Fibroblast of skin of right biceps (primary cell): ENCODE results near the gene BPIFB6.

Experiments
- DNase-seq: peaks from one replicate; pipeline ENCODE4 v3.0.0-alpha.2; 2013

The BPIFB6 gene, protein sequence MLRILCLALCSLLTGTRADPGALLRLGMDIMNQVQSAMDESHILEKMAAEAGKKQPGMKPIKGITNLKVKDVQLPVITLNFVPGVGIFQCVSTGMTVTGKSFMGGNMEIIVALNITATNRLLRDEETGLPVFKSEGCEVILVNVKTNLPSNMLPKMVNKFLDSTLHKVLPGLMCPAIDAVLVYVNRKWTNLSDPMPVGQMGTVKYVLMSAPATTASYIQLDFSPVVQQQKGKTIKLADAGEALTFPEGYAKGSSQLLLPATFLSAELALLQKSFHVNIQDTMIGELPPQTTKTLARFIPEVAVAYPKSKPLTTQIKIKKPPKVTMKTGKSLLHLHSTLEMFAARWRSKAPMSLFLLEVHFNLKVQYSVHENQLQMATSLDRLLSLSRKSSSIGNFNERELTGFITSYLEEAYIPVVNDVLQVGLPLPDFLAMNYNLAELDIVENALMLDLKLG

DNA sequence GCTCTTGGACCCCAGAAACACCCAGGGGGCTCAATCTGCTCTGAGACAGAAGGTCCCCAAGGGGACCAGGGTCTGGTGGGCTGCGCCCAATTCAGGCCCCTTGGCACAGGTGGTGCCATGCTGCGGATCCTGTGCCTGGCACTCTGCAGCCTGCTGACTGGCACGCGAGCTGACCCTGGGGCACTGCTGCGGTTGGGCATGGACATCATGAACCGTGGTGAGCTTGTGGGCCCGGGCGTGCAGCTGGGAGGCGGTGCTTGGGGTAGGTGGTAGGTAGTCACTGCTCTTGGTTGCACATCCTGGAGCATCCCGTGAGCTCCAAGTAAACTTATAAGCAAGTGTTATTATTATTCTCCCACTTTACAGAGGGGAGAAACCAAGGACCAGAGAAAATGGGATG, at the start of gene BPIFB6:
Gene BPIFB6, plus strand, starts transcription at position 118 of the 400 bp plus-strand sequence. Its CDS starts 0 bp downstream, at position 118.
- no peak for DNase-seq

DNA sequence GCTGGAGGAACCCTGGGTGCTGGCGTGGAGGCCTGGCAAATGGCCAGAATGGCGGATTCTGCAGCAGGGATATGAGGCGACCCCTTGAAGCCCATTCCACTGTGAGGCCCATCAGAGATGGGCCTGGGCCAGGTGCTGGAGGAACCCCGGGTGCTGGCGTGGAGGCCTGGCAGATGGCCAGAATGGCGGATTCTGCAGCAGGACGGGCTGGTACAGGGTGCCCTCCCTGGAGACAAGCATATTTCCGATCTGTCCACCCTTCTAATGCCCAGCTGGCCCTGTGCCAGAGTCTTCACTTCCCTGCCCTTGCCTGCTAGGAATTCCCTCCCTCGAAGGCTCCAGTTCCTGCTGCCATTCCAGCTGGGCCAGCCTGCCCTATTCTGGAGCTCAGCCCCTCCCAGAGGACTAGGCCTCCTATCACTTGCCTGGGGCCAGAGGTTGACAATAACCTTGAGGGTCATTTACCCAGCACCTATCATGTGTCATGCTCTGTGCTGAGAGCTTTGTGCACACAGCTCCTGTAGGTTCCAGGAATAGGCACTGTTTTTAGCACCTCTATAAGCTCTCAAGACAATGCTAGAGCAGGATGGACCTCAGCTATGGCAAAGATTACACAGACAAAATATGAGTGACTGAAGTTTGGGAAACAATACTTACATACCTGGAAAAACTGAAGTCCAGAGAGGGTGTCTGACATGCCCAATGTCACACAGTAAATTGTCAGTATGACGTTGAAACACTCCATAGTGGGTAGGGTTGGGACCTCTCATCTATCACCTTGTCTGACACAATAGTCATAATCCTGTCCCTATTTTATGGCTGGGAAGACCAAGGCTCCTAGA, 48.6 kb upstream of the BPIFB6 start:
- DNase-seq, result no peak

DNA sequence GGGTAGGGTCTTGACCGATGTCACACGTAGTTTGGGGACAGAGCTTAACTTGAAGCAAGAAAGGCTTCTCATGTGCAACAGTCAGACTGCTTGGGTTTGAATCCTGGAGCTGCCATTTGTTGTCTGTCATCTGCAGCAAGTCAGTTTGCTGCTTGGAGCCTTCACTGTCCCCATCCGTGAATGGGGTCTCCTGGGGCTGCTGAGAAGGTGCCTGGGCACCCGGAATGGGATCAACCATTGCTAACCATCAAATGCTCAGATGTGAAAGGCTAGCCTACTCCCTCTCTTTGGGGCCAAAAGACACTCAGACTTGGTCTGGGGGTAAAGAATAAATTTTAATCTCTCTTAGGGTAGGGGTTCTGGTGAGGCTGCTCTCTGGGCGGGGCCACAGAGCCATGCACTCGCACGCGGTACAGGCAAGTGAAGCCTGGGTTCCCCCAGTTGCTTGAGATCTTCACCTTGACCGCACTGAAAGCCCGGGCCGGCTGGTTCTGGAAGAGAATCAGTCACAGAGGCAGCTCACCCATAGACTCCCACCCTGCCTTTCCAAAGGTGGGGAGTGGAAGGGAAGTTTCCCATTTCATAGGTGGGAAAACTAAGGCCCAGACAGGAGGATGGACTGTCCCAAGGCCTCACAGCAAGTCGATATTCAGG, 47.9 kb upstream of the BPIFB6 start:
- DNase-seq, result no peak

DNA sequence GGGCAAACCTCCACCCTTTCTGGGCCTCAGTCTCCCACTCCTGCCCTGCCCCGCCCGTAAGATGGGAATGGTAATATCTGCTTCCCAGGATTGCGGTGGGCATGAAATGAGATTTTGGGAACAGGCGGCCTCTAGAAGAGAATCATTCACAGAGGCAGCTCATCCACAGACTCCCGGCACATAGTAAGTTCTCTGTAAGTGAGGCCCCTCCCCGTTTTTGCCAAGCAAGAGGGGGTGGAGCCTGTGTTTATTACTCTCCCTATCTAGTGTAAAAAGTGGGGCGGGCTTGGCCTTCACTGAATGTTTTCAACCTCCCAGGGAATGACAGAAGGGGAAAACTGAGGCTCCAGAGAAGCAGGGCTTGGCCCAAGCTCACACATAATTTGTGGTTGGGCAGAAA, 47.3 kb upstream of the BPIFB6 start:
- no peak for DNase-seq

- no peak for DNase-seq
These were observed 46.7 kb upstream of the BPIFB6 start for GRCh38 chr20:32984631-32985354.

- no peak for DNase-seq
These were observed 45.9 kb upstream of the BPIFB6 start for GRCh38 chr20:32985596-32985995.

DNA sequence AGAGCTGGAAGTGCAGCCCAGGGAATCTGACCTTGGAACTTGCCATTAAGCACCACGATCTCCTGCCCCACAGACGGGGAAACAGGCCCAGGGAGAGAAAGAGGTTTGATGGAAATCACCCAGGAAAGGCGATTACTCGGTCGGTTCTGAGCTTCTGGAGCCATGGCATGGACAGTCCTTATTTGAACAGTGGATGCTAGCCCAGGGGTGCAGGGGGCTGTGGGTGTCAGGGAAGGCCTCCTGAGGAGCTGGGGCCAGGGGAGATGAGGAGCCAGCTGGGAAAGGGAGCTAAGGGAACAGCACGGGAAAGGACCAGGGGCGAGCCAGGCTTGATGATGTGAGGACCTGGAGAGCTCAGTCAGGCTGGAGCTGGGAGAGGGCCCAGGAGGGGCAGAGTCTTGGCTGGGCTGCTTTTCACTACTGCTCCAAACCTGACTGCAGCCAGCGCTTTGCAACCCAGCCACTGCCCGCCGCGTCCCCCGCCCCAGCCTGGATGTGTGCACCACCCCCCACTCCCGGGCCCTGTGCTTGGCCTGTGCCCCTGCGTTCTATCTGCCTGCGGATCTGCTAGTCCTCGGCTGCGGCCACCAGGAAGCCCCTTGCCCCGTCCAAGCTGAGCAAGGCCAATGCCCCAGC, 45.0 kb upstream of the BPIFB6 start:
- no peak for DNase-seq

GRCh38 chr20:32987044-32987825, 44.2 kb upstream of the BPIFB6 start:
- no peak for DNase-seq

DNA sequence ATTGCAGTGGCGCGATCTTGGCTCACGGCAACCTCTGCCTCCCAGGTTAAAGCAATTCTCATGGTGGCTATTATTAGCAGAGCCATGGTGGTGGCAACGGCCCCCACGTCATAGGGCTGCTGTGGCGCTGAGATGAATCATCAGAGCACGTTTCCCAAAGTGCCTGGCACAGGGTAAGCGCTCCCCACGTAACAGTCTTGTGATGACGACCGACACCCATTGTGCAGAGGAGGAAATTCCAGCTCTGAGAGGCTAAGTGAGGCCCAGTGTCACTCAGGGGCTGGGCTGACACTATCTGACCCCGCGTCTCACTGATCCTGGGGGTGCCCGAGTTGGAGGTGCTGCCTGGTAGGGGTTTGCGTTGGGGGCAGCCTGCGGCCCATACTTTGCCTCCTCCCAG, 43.4 kb upstream of the BPIFB6 start:
- no peak for DNase-seq

GRCh38 chr20:32989507-32990283, 41.8 kb upstream of the BPIFB6 start:
- no peak for DNase-seq

DNA sequence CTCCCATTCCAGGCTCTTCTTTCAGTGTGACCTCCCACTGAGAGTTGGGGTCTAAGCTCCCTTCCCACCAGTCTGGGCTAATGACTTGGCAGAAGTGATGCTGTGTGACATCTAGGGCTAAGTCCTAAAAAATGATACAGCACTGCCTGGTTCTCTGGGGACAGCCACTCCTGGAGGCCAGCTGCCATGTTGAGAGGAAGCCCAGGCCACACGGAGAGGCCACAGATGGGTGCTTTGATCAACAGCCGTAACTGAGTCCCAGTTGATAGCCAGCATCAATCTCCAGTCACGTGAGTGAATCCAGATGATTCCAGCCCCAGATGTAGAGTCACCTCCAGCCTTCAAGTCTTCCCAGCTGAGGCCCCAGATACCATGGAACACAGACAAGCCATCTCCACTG, 41.0 kb upstream of the BPIFB6 start:
- no peak for DNase-seq

DNA sequence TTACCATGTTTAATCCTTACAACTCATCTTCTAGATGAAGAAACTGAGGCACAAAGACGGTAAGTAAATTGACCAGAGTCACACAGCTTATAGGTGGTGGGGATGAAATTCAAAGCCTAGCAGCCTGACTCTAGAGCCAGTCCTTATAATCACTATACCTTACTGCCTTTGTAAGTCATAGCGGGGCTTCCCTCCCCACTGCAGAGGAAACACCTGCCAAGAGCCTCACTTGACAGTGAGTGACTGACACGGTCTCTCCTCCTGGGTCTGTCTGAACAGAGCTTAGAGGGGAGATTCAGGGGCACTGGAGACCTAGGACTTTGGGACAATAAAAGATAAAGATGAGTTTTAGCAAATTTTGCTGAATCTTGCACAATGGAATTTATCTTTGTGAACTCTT, 40.1 kb upstream of the BPIFB6 start:
- DNase-seq, result no peak

DNA sequence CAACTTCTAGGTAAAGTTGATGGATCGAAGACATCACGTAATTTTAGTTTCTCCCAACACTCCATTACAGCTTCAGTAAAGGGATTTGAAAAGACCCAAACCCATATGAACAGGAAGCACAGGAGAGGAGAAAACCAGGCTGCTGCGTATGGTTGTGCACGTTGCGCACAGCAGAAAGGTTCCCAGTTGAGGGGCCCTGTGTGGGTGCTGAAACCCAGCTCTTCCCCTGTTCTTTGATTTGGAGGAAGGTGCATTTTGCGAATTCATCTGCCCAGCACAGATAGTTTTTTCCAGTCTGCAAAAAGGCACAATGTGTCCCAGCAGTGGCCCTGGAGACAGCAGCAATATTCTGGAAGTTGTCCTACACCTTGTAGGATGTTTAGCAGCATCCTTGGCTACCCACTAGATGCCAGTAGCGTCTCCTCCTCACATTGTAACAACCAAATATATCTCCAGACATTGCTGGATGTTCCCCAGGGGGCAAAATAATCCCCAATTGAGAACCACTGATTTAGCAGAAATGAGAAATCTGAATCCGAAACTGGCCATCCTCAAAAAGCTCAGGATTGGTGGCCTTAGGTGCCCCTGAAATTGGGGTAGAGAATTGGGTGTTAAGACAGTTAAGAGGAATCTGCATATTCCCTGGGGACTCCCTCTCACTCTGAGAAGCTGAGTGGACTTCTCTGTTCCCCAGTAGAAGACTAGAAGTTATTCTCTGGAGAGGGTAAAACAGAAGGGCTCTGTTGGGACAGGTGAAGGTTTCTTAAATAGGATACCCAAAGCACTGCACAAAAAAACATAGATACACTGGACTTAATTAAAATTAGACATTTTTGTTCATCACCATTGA, 39.4 kb upstream of the BPIFB6 start:
- no peak for DNase-seq

DNA sequence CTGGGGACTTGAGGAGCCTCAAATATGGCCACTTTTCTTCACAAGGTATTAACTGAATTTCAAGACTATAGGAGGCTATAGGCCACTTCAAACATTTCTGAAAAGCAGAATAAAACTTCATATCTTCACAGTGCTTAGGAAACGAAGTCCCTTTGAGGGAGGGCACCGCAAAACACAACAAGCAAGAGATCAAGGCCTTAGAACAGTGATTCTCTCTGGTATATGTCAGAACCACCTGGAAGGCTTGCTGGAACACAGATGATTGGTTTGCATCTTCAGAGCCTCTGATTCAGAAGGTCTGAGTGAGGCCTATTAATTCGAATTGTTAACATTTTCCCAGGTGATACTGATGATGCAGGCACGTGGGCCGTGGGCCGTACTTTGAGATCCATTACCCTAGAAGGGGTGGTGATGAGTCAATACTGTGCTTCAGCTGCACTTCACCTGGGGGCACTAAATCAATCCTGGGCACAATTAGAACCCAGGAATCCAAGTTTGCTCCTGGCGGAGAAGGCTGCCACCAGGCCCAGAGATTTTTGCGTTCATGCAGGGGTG, 37.9 kb upstream of the BPIFB6 start:
- no peak for DNase-seq

DNA sequence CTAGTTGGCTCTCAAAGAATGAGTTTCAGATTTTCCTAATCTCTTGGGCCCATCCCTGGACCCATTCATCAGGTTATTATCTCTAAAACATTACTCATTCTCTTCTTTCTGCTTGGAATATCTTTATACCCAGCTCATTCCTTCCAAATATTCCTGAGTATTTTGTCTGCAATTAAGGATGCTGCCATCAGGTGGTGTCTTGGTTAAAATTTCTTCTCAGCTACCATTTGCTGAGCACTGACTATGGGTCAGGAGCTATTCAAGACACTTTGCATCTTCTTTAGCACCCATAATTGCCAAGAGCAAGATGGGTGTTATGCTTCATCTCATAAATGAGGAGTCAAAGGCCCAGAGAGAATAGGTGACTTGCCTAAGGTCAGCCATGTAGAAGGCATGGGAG, 35.6 kb upstream of the BPIFB6 start:
- no peak for DNase-seq

GRCh38 chr20:32997431-32997830, 34.0 kb upstream of the BPIFB6 start:
- no peak for DNase-seq

DNA sequence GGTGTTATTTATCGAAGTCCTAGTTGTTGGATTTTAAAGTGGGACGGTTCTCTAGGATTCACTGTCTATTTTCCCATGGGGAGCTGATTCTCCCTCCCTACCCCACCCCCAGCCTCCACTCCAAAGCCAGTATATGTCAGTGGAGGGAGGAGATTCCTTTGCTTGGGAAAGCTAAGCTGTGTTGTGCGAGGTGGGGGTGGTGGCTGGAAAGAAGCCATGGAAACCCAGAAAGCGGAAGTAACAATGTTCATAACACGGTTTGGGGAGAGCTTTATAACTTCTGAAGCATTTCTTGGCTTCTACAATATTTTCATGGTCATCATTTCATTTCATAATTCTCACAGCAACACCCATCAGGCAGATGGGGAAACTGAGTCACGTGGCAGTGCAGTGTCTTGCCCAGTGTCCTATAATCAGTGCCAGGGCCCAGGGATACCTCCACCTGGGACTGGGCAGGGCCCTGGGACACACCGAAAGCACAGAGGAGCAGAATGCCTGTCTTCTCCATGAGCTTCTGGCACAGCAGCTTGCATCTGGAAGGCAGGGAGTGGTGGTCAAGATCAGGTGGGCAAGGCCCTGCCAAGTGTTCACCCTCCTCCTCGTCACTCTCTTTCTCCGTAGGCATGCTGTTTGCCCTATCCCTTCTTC, 31.7 kb upstream of the BPIFB6 start:
- no peak for DNase-seq

DNA sequence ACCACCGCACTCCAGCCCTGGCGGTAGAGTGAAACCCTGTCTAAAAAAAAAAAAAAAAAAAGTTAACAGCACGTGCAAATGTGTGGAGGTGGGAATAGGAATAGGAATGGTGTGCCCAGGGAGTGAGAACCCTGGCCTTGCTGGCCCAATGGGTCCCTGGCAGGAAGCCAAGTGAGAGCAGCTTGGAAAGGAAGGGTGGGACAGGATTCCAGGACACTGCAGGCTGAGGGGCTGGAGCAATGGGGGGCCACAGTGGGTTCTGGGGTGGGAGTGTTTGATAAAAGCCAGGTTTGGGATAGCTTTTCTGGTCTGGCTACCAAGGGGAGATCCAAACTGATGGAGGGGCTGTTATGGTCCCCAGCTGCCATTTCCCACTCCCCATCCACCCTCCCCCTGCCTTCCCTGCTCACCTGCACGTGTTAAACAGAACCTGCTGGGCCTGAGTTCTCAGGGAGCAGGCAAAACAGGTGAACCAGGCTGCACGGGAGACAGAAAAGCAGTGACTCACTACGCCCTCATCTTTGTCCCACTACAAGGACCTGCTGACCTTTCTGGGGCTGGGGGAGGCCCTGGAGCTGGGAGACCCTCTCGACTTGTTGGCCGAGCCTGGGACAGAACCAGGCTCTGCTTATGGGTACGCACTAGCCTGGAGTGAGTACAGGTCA, 30.5 kb upstream of the BPIFB6 start:
- no peak for DNase-seq
